WERI-Rb-1 (cell line): ENCODE measurements around the gene MDN1.

Experiments
- DNase-seq: peaks from one replicate; pipeline ENCODE4 v3.0.0-alpha.2; 2020
- H3K27ac ChIP-seq: fragments of 250-450 bp; sonication (Bioruptor Pico); 2 replicates; pipeline ENCODE4 v1.5.1; 2020; ENCODE audit warnings: mild to moderate bottlenecking, moderate library complexity
- H3K27me3 ChIP-seq: fragments of 250-450 bp; sonication (Bioruptor Pico); 2 replicates; pipeline ENCODE4 v1.5.1; 2021; ENCODE audit warnings: mild to moderate bottlenecking, low read depth, moderate library complexity; ENCODE audit not compliant: insufficient read depth, severe bottlenecking
- H3K36me3 ChIP-seq: fragments of 250-450 bp; sonication (Bioruptor Pico); 2 replicates; pipeline ENCODE4 v1.5.1; 2020; ENCODE audit warnings: mild to moderate bottlenecking, moderate library complexity
- H3K4me3 ChIP-seq: 2 replicates; pipeline ENCODE4 v1.5.1; 2011; ENCODE audit warnings: low read depth, mild to moderate bottlenecking, control low read depth, low read length
- H3K9me3 ChIP-seq: fragments of 250-450 bp; sonication (Bioruptor Pico); 2 replicates; pipeline ENCODE4 v1.5.1; 2021; ENCODE audit warnings: mild to moderate bottlenecking, moderate library complexity; ENCODE audit not compliant: severe bottlenecking
- TF ChIP-seq, protein P1 (sequence below): IDR thresholded peaks from 2 replicates; pipeline ENCODE4 v1.5.1; 2011; ENCODE audit warnings: low read depth, mild to moderate bottlenecking, control low read depth, inconsistent platforms, low read length

The MDN1 gene

DNA sequence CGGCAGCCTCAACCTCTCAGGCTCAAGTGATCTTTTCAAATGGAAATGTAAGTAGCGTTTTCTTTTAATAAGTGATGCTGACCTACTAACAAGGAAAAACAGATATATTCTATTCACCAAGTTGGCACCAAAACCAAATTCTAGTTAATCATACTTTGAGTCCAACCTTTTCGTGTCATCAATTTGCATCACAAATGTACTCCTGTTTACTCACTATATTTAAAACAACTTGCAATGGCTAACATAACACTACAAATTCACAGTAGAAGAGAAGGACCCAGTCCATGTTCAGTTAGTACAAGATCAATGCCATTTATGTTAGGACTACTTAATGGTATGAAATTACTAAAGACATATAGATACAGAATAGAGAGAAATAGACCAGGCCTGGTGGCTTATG is 50.0 kb downstream of the MDN1 start:
- H3K4me3 ChIP-seq: no peak overlapping the region
- H3K36me3 ChIP-seq: peaks cover 59% of the 10 kb centered on the region
- no peak overlapping the region for H3K27ac ChIP-seq
- H3K9me3 ChIP-seq: no peaks in the 10 kb centered on the region
- H3K27me3 ChIP-seq: no peaks in the 10 kb centered on the region
- TF ChIP-seq, protein P1, sequence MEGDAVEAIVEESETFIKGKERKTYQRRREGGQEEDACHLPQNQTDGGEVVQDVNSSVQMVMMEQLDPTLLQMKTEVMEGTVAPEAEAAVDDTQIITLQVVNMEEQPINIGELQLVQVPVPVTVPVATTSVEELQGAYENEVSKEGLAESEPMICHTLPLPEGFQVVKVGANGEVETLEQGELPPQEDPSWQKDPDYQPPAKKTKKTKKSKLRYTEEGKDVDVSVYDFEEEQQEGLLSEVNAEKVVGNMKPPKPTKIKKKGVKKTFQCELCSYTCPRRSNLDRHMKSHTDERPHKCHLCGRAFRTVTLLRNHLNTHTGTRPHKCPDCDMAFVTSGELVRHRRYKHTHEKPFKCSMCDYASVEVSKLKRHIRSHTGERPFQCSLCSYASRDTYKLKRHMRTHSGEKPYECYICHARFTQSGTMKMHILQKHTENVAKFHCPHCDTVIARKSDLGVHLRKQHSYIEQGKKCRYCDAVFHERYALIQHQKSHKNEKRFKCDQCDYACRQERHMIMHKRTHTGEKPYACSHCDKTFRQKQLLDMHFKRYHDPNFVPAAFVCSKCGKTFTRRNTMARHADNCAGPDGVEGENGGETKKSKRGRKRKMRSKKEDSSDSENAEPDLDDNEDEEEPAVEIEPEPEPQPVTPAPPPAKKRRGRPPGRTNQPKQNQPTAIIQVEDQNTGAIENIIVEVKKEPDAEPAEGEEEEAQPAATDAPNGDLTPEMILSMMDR: no peak
- no peak for DNase-seq

DNA sequence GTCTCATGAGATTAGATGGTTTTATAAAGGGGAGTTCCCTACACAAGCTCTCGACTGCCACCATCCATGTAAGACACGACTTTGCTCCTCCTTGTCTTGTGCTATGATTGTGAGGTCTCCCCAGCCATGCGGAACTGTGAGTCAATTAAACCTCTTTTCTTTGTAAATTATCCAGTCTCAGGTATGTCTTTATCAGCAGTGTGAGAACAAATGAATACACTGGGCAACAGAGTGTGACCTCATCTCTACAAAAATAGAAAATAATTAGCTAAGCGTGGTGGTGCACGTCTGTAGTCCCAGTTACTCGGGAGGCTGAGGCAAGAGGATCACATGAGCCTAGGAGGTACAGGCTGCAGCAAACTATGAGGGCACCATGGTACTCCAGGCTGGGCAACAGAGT is 51.3 kb downstream of the MDN1 start:
- TF ChIP-seq, protein P1: no peak
- no peaks in the 10 kb centered on the region for H3K9me3 ChIP-seq
- DNase-seq: no peak
- H3K27me3 ChIP-seq: no peaks in the 10 kb centered on the region
- H3K4me3 ChIP-seq: no peak overlapping the region
- H3K27ac ChIP-seq: no peak overlapping the region
- H3K36me3 ChIP-seq: peaks cover 53% of the 10 kb centered on the region

- Histone ChIP-seq H3K36me3 (peaks cover 35% of the 10 kb centered on the region), H3K9me3 (no peaks in the 10 kb centered on the region), H3K27me3 (no peaks in the 10 kb centered on the region), H3K4me3 (no peak overlapping the region), H3K27ac (no peak overlapping the region)
- TF ChIP-seq, protein P1: no peak
- no peak for DNase-seq
Observed at GRCh38 chr6:89763550-89763949, 56.0 kb downstream of the MDN1 start.

- Histone ChIP-seq H3K9me3 (no peaks in the 10 kb centered on the region), H3K4me3 (no peak overlapping the region), H3K27ac (no peak overlapping the region), H3K36me3 (peaks cover 58% of the 10 kb centered on the region), H3K27me3 (no peaks in the 10 kb centered on the region)
- no peak for DNase-seq
- TF ChIP-seq, protein P1: no peak
Observed at GRCh38 chr6:89758830-89759229, 60.8 kb downstream of the MDN1 start.

GRCh38 chr6:89750338-89750737 is 69.3 kb downstream of the MDN1 start:
- no peak for DNase-seq
- Histone ChIP-seq H3K9me3 (no peaks in the 10 kb centered on the region), H3K27ac (no peak overlapping the region), H3K36me3 (peaks cover 57% of the 10 kb centered on the region), H3K4me3 (no peak overlapping the region), H3K27me3 (no peaks in the 10 kb centered on the region)
- TF ChIP-seq, protein P1: no peak

DNA sequence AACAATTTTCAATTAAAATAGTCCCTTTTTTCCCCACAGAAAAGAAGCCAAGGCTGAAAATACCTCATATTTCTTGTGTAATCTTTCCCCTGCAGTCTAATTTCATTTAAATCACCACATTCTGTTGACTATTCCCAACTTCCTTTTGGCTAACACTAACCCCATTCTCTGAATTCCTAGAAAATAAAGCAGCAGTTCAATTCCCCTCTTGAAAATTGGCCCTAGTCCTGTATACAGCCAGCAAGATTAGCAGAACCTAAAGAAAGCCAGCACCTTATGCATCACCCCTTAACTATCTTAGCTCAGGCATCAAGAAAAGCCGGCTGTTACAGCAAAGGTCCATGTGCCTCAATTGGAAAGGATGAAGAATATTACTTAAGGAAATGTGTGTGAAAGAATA is 69.7 kb downstream of the MDN1 start:
- Histone ChIP-seq H3K4me3 (no peak overlapping the region), H3K27me3 (no peaks in the 10 kb centered on the region), H3K9me3 (no peaks in the 10 kb centered on the region), H3K27ac (no peak overlapping the region), H3K36me3 (peaks cover 58% of the 10 kb centered on the region)
- no peak for DNase-seq
- TF ChIP-seq, protein P1: no peak
